ENCODE measurements around the gene NT5C1A. TPM values are rescaled to one million over a fixed set of nuclear protein-coding genes. Genes with fewer than 3 reads are reported as not detected.

NT5C1A gene
- total RNA-seq, 2 experiments from 2014 or later, result 0.25 TPM; not detected in 1

DNA sequence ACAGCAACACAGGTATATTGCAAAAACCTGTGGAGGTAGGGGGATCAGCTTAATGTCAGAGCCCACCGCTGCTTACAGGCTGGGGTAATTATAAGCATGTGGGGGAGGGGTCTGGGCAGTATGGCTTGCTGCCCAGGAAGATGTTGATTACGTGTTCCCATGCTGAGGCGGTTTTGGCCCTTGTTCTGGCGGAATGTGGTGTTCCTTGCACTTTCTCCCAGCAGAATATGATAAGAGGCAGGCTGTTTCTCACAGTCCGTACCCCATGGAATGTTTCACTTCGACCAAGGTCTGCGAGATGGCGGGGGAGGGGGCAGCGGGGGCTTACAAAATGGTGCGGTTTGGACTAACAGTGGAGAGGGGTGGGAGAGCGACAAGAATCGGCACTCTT, 29.1 kb upstream of the NT5C1A start:
- H3K27me3 Mint-ChIP-seq, result peaks cover 14% of the 10 kb centered on the region
- H3K9me3 Mint-ChIP-seq, result no peaks in the 10 kb centered on the region
- CTCF ChIA-PET, result interaction anchor here (1.1 to 2.7 kb wide), 9 partner anchors 8 to 126 kb away, joined by 3 to 14 read pairs (median 6); partner anchors contain the start of gene NT5C1A
- H3K27ac Mint-ChIP-seq, result no peak overlapping the region
- H3K36me3 Mint-ChIP-seq (ENCODE audit: low read depth), result no peaks in the 10 kb centered on the region
- ATAC-seq (no peak), DNase-seq (no peak)
- POLR2A ChIA-PET, result interaction anchor here (0.6 to 1.6 kb wide), 2 partner anchors 33 to 135 kb away, joined by 3 to 4 read pairs; no protein-coding TSS in a partner anchor
- intact Hi-C loops (cut with micrococcal nuclease), result no loop called here
- H3K4me3 Mint-ChIP-seq, result no peak overlapping the region
- TF ChIP-seq, protein P1, sequence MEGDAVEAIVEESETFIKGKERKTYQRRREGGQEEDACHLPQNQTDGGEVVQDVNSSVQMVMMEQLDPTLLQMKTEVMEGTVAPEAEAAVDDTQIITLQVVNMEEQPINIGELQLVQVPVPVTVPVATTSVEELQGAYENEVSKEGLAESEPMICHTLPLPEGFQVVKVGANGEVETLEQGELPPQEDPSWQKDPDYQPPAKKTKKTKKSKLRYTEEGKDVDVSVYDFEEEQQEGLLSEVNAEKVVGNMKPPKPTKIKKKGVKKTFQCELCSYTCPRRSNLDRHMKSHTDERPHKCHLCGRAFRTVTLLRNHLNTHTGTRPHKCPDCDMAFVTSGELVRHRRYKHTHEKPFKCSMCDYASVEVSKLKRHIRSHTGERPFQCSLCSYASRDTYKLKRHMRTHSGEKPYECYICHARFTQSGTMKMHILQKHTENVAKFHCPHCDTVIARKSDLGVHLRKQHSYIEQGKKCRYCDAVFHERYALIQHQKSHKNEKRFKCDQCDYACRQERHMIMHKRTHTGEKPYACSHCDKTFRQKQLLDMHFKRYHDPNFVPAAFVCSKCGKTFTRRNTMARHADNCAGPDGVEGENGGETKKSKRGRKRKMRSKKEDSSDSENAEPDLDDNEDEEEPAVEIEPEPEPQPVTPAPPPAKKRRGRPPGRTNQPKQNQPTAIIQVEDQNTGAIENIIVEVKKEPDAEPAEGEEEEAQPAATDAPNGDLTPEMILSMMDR (IDR thresholded peaks at IDR 0.05), result no peak
- no peaks in the 10 kb centered on the region for H3K4me1 Mint-ChIP-seq (ENCODE audit: low read depth)

DNA sequence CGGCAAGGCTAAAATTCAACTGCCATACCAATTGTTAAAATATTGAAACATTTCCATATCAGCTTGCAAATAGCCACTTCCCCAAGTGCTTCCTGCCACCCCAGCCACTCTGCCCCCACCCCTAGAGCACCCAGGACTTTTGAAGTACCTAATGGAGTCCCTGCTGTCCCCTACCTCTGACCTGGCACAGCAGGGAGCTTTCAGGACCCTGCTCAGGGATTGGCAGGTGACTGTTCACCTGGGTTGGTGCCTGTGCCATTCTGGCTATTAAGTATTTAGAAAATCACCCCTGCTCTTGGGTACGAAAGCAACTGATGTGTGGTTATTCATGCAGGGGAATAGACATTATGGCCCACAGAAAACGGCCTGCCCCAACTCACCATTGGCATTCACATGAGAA, 28.4 kb upstream of the NT5C1A start:
- ATAC-seq, result no peak
- TF ChIP-seq, protein P1 (IDR thresholded peaks at IDR 0.05), result no peak
- no peak overlapping the region for H3K27ac Mint-ChIP-seq
- ChIA-PET CTCF (interaction anchor here (1.2 to 1.7 kb wide), 3 partner anchors 34 to 89 kb away, joined by 3 to 6 read pairs (median 4); no protein-coding TSS in a partner anchor), POLR2A (interaction anchor here (0.6 to 1.6 kb wide), 2 partner anchors 34 to 134 kb away, joined by 3 to 4 read pairs; no protein-coding TSS in a partner anchor)
- intact Hi-C loops (cut with micrococcal nuclease), result no loop called here
- no peak overlapping the region for H3K4me3 Mint-ChIP-seq
- no peaks in the 10 kb centered on the region for H3K9me3 Mint-ChIP-seq
- H3K4me1 Mint-ChIP-seq (ENCODE audit: low read depth), result no peaks in the 10 kb centered on the region
- H3K36me3 Mint-ChIP-seq (ENCODE audit: low read depth), result no peaks in the 10 kb centered on the region
- DNase-seq, result no peak
- peaks cover 14% of the 10 kb centered on the region for H3K27me3 Mint-ChIP-seq

DNA sequence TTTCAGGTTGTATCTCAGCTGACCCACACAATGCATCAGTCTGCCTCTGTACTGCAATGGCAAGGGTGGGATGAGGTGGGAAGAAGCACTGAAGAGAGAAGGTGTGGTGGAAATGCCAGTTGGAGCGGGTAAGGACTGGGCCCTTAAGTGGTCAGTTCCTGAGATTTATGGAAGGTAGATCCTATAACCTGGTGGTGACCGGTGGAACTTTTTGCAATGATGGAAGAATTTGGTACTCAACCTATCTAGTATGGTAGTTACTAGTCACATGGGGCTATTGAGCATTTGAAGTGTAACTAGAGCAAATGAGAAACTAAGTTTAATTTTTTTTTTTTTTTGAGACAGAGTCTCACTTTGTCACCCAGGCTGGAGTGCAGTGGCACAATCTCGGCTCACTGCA, 27.5 kb upstream of the NT5C1A start:
- no peak for ATAC-seq
- ChIA-PET POLR2A (interaction anchor here (0.6 kb wide), 1 partner anchor 8 kb away, joined by 3 read pairs; the partner anchor contains the start of gene HPCAL4), CTCF (interaction anchor here (1.2 to 1.7 kb wide), 2 partner anchors 41 to 88 kb away, joined by 4 to 6 read pairs; no protein-coding TSS in a partner anchor)
- H3K4me3 Mint-ChIP-seq, result no peak overlapping the region
- no peaks in the 10 kb centered on the region for H3K9me3 Mint-ChIP-seq
- TF ChIP-seq, protein P1 (IDR thresholded peaks at IDR 0.05), result no peak
- H3K27me3 Mint-ChIP-seq, result peaks cover 16% of the 10 kb centered on the region
- intact Hi-C loops (cut with micrococcal nuclease), result no loop called here
- DNase-seq, result no peak
- no peaks in the 10 kb centered on the region for H3K36me3 Mint-ChIP-seq (ENCODE audit: low read depth)
- H3K4me1 Mint-ChIP-seq (ENCODE audit: low read depth), result peaks cover 7% of the 10 kb centered on the region
- no peak overlapping the region for H3K27ac Mint-ChIP-seq

DNA sequence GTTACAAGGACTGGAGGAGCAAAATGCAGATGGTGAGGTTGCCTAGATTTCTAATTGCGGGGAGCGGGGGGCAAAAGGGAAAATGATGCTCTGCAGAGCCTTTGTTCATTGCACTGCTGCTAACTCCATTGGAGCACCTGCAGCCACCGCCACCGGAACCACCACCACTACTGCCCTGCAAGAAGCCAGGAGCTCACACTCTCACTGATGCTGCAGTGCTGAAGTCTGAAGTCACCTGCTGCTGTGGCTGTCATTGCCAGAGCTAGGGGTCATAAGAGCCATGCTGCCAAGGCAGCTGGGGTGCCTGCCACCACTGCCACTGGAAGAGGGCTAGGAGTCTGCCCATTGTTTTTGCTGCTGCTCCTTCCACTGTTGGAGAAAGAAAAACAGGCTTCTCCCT, 26.7 kb upstream of the NT5C1A start:
- POLR2A ChIA-PET, result no interaction called here
- ATAC-seq, result no peak
- CTCF ChIA-PET, result interaction anchor here (0.8 kb wide), 1 partner anchor 38 kb away, joined by 3 read pairs; no protein-coding TSS in a partner anchor
- intact Hi-C loops (cut with micrococcal nuclease), result no loop called here
- no peak overlapping the region for H3K4me3 Mint-ChIP-seq
- no peak for DNase-seq
- no peak overlapping the region for H3K27ac Mint-ChIP-seq
- peaks cover 18% of the 10 kb centered on the region for H3K27me3 Mint-ChIP-seq
- H3K4me1 Mint-ChIP-seq (ENCODE audit: low read depth), result peaks cover 12% of the 10 kb centered on the region
- TF ChIP-seq, protein P1 (IDR thresholded peaks at IDR 0.05), result no peak
- H3K9me3 Mint-ChIP-seq, result no peaks in the 10 kb centered on the region
- no peaks in the 10 kb centered on the region for H3K36me3 Mint-ChIP-seq (ENCODE audit: low read depth)

DNA sequence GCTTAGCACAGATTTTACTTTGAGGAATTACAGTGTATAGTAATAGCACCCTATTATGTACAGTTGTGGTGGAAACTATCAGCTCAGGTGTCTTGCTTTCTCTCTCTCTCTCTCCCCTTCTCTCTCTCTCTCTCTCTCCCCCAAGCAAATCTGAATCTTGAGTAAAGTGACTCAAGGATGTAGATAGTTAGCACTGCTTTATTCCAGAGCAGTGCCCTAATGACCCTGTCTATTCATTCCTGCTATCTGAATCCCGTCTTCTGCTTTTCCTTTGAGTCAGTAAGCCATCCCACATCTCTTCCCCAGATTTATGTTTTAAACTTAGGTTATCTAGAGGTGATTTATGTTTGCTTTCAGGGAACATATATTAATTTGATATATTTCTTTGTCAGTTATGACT, 24.5 kb upstream of the NT5C1A start:
- Mint-ChIP-seq H3K36me3 (ENCODE audit: low read depth) (no peaks in the 10 kb centered on the region), H3K27me3 (peaks cover 22% of the 10 kb centered on the region), H3K4me3 (no peak overlapping the region), H3K27ac (no peak overlapping the region), H3K9me3 (no peaks in the 10 kb centered on the region), H3K4me1 (ENCODE audit: low read depth) (peaks cover 21% of the 10 kb centered on the region)
- intact Hi-C loops (cut with micrococcal nuclease), result no loop called here
- ChIA-PET CTCF (interaction anchor here (3.9 kb wide), 1 partner anchor 38 kb away, joined by 23 read pairs; no protein-coding TSS in a partner anchor), POLR2A (interaction anchor here (0.6 to 1.0 kb wide), 2 partner anchors 26 to 954 kb away, joined by 3 to 4 read pairs; no protein-coding TSS in a partner anchor)
- DNase-seq (no peak), ATAC-seq (no peak)
- TF ChIP-seq, protein P1 (IDR thresholded peaks at IDR 0.05), result no peak
